H9 (cell line): ENCODE data around the gene SPIB. TPM values are rescaled to one million over a fixed set of nuclear protein-coding genes. Genes with fewer than 3 reads are reported as not detected.
A peak's percentile ranks its signal among the peaks of the same experiment; 100 is the strongest.

Experiments used
- DNase-seq: peaks from one replicate; pipeline ENCODE4 v3.0.0-alpha.2; 2017
- H2AFZ ChIP-seq: one replicate; pipeline ENCODE4 v1.6.1; 2013; ENCODE audit warnings: mild to moderate bottlenecking, low read length, control low read depth, moderate library complexity
- H2AK5ac ChIP-seq: 2 replicates; pipeline ENCODE4 v1.6.1; 2013; ENCODE audit warnings: low read length, control low read depth, mixed read lengths; ENCODE audit not compliant: insufficient read length
- H2BK120ac ChIP-seq: one replicate; pipeline ENCODE4 v1.6.1; 2013; ENCODE audit warnings: low read depth, mild to moderate bottlenecking, low read length, control low read depth, inconsistent platforms; ENCODE audit not compliant: poor library complexity, severe bottlenecking
- H2BK12ac ChIP-seq: 2 replicates; pipeline ENCODE4 v1.6.1; 2013; ENCODE audit warnings: low read length, control low read depth, mixed read lengths, low read depth; ENCODE audit not compliant: insufficient read length
- H2BK15ac ChIP-seq: 2 replicates; pipeline ENCODE4 v1.6.1; 2013; ENCODE audit warnings: low read depth, low read length, control low read depth
- H2BK20ac ChIP-seq: one replicate; pipeline ENCODE4 v1.6.1; 2013; ENCODE audit warnings: low read depth, mild to moderate bottlenecking, low read length, control low read depth, inconsistent platforms; ENCODE audit not compliant: poor library complexity, severe bottlenecking
- H2BK5ac ChIP-seq: 2 replicates; pipeline ENCODE4 v1.6.1; 2013; ENCODE audit warnings: low read length, control low read depth, mixed read lengths; ENCODE audit not compliant: insufficient read length
- H3K14ac ChIP-seq: 2 replicates; pipeline ENCODE4 v1.6.1; 2013; ENCODE audit warnings: low read length, control low read depth; ENCODE audit not compliant: insufficient read depth
- H3K18ac ChIP-seq: 2 replicates; pipeline ENCODE4 v1.6.1; 2013; ENCODE audit warnings: low read depth, mild to moderate bottlenecking, mixed read lengths, low read length, control low read depth; ENCODE audit not compliant: insufficient read length
- H3K23ac ChIP-seq: 2 replicates; pipeline ENCODE4 v1.6.1; 2013; ENCODE audit warnings: low read length, control low read depth, mixed read lengths, low read depth; ENCODE audit not compliant: insufficient read length
- H3K23me2 ChIP-seq: 2 replicates; pipeline ENCODE4 v1.6.1; 2013; ENCODE audit warnings: low read depth, mild to moderate bottlenecking, mixed read lengths, low read length, control low read depth; ENCODE audit not compliant: insufficient read length, poor library complexity, severe bottlenecking
- H3K27ac ChIP-seq: 2 replicates; pipeline ENCODE4 v1.5.1; 2013; ENCODE audit warnings: low read length, control low read depth, mixed read lengths, low read depth; ENCODE audit not compliant: insufficient read length
- H3K27me3 ChIP-seq: 2 replicates; pipeline ENCODE4 v1.6.1; 2013; ENCODE audit warnings: low read length, control low read depth, inconsistent platforms; ENCODE audit not compliant: insufficient read depth
- H3K4ac ChIP-seq: 2 replicates; pipeline ENCODE4 v1.6.1; 2013; ENCODE audit warnings: low read depth, mild to moderate bottlenecking, control low read depth, inconsistent platforms, low read length, moderate library complexity
- H3K4me1 ChIP-seq: 2 replicates; pipeline ENCODE4 v1.6.1; 2013; ENCODE audit warnings: low read length, control low read depth, inconsistent platforms; ENCODE audit not compliant: insufficient read depth
- H3K4me2 ChIP-seq: 2 replicates; pipeline ENCODE4 v1.6.1; 2013; ENCODE audit warnings: low read length, control low read depth, mixed read lengths; ENCODE audit not compliant: insufficient read length, insufficient read depth
- H3K56ac ChIP-seq: 2 replicates; pipeline ENCODE4 v1.6.1; 2013; ENCODE audit warnings: low read depth, mild to moderate bottlenecking, mixed read lengths, low read length, control low read depth; ENCODE audit not compliant: insufficient read length
- H3K79me1 ChIP-seq: 2 replicates; pipeline ENCODE4 v1.6.1; 2013; ENCODE audit warnings: low read depth, mild to moderate bottlenecking, moderate library complexity, low read length, control low read depth, inconsistent platforms; ENCODE audit not compliant: insufficient read depth, poor library complexity, severe bottlenecking
- H3K79me2 ChIP-seq: 2 replicates; pipeline ENCODE4 v1.6.1; 2013; ENCODE audit warnings: low read length, control low read depth, inconsistent platforms; ENCODE audit not compliant: insufficient read depth
- H3K9ac ChIP-seq: 2 replicates; pipeline ENCODE4 v1.6.1; 2013; ENCODE audit warnings: low read length, control low read depth, mixed read lengths; ENCODE audit not compliant: insufficient read length; ENCODE audit errors: extremely low read depth
- H3K9me3 ChIP-seq: one replicate; pipeline ENCODE4 v1.6.1; 2013; ENCODE audit warnings: low read depth, low read length, inconsistent platforms; ENCODE audit not compliant: control insufficient read depth
- H3T11ph ChIP-seq: one replicate; pipeline ENCODE4 v1.6.1; 2013; ENCODE audit warnings: mild to moderate bottlenecking, low read length, control low read depth, inconsistent platforms
- H4K20me1 ChIP-seq: one replicate; pipeline ENCODE4 v1.6.1; 2013; ENCODE audit not compliant: control insufficient read depth, insufficient read length, insufficient read depth
- H4K5ac ChIP-seq: 2 replicates; pipeline ENCODE4 v1.6.1; 2013; ENCODE audit warnings: low read depth, mild to moderate bottlenecking, mixed read lengths, low read length, control low read depth; ENCODE audit not compliant: insufficient read length
- H4K8ac ChIP-seq: replicated peaks from 2 replicates; pipeline ENCODE4 v1.6.1; 2013; ENCODE audit warnings: low read length, control low read depth, mixed read lengths, low read depth; ENCODE audit not compliant: insufficient read length
- H4K91ac ChIP-seq: 2 replicates; pipeline ENCODE4 v1.6.1; 2013; ENCODE audit warnings: low read depth, mild to moderate bottlenecking, moderate library complexity, mixed read lengths, low read length, control low read depth; ENCODE audit not compliant: insufficient read length
- H3K27ac Mint-ChIP-seq, 3 experiments: 2 replicates in 2 of 3; 3 replicates in 1 of 3; pipeline ENCODE4 v1.8.0; 2020 to 2021; ENCODE audit warnings: mixed read lengths in 3 of 3, mild to moderate bottlenecking in 1 of 3, moderate library complexity in 1 of 3
- H3K27me3 Mint-ChIP-seq: 2 replicates; pipeline ENCODE4 v1.8.0; 2021; ENCODE audit warnings: low read depth, mild to moderate bottlenecking, moderate library complexity, mixed read lengths
- H3K36me3 Mint-ChIP-seq, 3 experiments: 2 replicates in 2 of 3; 3 replicates in 1 of 3; pipeline ENCODE4 v1.8.0; 2020 to 2021; ENCODE audit warnings: low read depth in 3 of 3, mixed read lengths in 3 of 3; ENCODE audit not compliant: insufficient read depth in 1 of 3
- H3K4me1 Mint-ChIP-seq, 2 experiments: 2 replicates each; pipeline ENCODE4 v1.8.0; 2020; ENCODE audit warnings: mixed read lengths in 2 of 2
- H3K4me3 Mint-ChIP-seq, 2 experiments: 2 replicates in 1 of 2; 3 replicates in 1 of 2; pipeline ENCODE4 v1.8.0; 2020 to 2021; ENCODE audit warnings: mild to moderate bottlenecking in 2 of 2, mixed read lengths in 2 of 2, moderate library complexity in 1 of 2
- H3K9me3 Mint-ChIP-seq, 2 experiments: 2 replicates in 1 of 2; 3 replicates in 1 of 2; pipeline ENCODE4 v1.8.0; 2020; ENCODE audit warnings: mild to moderate bottlenecking in 2 of 2, mixed read lengths in 2 of 2, moderate library complexity in 1 of 2
- CTCF ChIP-seq: fragments of 200-600 bp; sonication (generic); conservative IDR thresholded peaks from 3 replicates; pipeline ENCODE4 v1.8.0; 2021; ENCODE audit warnings: antibody characterized with exemption, mild to moderate bottlenecking
- WGBS: extraction: QIAGEN DNeasy Blood & Tissue Kit; methylation state at CpG from one replicate; pipeline ENCODE4 v1.1.7; 2013; ENCODE audit warnings: missing lambda C conversion rate, low lambda C conversion rate, mixed read lengths; ENCODE audit not compliant: insufficient read length; ENCODE audit errors: extremely low coverage; 5-methylcytosine and 5-hydroxymethylcytosine counted together
- total RNA-seq: library from RNA; stranded (reverse); gene quantifications from 2 replicates; pipeline ENCODE4 v1.2.1, GENCODE V29; 2021

Gene SPIB
- total RNA-seq, 1 experiment from 2014 or later: 33.3 TPM

DNA sequence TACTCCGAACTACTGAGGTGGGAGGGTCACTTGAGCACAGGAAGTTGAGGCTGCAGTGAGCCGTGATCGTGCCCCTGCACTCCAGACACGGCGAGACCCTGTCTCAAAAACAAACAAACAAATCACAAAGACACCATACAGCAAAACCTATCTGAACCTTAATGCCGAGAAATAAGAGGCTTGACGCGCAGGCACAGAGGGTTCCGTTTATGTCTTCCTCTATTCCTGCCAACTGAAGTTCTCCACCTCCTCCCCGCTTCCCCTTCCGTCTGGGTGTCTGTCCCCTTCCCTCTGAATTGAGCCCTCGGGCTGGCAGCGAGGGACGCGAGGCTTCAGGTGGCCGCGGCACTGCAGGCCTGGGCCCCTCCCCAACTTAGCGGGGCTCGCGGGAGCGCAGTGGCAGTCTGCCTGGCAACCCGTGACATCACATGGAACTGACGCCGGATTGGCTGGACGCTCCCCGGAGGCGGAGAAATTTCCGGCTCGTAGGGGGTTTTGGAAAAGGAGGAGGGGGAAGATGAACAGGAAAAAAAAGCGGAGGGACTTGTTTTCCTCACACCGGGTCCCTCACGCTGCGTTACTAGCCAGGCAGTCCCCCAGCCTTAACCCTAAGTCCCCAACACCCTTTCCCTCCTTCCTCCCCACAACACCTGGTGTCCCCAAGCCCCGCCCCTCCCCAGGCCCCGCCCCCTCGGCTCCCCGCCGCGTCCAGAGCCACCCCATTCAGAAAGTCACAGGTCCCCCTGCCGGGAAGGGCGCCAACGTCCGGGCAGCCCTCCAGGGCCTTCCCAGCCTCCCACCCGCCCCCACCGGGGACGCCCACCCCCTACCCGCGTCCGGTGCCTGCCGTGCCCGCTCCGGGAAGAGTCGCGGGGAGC lies 12.8 kb downstream of the SPIB start:
- Histone ChIP-seq H4K20me1 (no peaks in the 10 kb centered on the region), H3K14ac (peak overlapping the region; percentile 87; the same call in 1 of the 2 replicates), H2AK5ac (no peak overlapping the region), H2BK20ac (no peak overlapping the region), H3K9me3 (no peaks in the 10 kb centered on the region), H2BK15ac (no peak overlapping the region), H3K23ac (no peak overlapping the region), H3K4ac (no peak overlapping the region), H2BK5ac (no peak overlapping the region), H4K8ac (no peak overlapping the region), H3K4me1 (peaks cover 3% of the 10 kb centered on the region; the same call in 1 of the 2 replicates), H3K18ac (peak overlapping the region; percentile 27), H3T11ph (no peak overlapping the region), H3K27ac (no peak overlapping the region), H3K56ac (no peak overlapping the region), H4K91ac (no peak overlapping the region), H3K4me2 (peak overlapping the region; percentile 90), H2BK120ac (no peak overlapping the region), H4K5ac (no peak overlapping the region), H3K79me2 (no peaks in the 10 kb centered on the region), H2BK12ac (no peak overlapping the region), H3K9ac (peak overlapping the region; percentile 59), H3K79me1 (no peaks in the 10 kb centered on the region), H3K27me3 (no peaks in the 10 kb centered on the region), H3K23me2 (peaks cover 12% of the 10 kb centered on the region), H2AFZ (peak overlapping the region; percentile 58)
- Mint-ChIP-seq H3K27ac (peak overlapping the region; percentile 80 to 95 (median 88); a peak in 6 of 7 replicates), H3K4me1 (peaks cover 26 to 33% of the 10 kb centered on the region in 2 experiments), H3K27me3 (peaks cover 8% of the 10 kb centered on the region), H3K9me3 (no peaks in the 10 kb centered on the region), H3K4me3 (peak overlapping the region; percentile 75 to 88), H3K36me3 (peaks cover 0 to under 1% (median 0%) of the 10 kb centered on the region in 3 experiments; a peak in 2 of 7 replicates)
- WGBS: no CpG with 5 or more reads among the region's 54 CpGs
- TF ChIP-seq CTCF: no peak
- peak; percentile 90 for DNase-seq
